ENCODE measurements around the gene GATA5.

The GATA5 gene

DNA sequence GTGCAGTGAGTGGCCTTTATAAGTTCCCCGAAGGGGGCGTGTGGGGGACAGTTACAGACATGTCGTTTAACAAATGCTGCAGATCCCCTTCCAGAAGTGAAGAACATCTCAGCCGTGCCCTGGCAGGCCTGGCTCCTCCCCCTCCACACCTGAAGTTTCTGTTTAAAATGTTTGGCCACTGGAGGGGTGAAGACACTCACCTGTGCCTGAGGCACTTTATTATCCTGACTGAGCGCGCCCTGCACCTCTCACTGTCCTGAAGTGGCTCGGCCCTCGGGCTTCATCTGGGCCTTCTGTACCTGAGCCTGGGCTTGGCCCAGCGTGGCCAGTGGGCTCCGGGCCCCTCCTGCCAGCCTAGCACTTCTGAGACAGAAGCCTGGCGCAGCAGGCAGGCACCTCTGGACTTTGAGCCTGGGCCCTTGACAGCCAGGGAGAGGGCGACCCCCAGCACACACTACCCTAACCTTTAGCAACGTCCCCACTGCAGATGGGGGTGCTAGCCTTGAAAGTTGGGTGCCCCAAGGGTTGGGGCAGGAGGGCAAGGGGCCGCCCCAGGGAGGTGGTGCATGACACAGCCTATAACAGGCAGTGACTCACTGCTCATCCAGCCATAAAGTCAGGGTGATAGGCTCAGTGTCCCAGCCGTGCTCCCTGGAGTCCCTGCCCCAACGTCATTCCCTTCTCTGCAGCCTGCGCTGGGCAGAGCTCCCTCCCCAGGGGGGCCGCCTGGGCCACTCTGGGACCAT, 13.6 kb upstream of the GATA5 start:
- Histone ChIP-seq H3K27ac (no peak overlapping the region), H3K4me3 (no peak overlapping the region)

DNA sequence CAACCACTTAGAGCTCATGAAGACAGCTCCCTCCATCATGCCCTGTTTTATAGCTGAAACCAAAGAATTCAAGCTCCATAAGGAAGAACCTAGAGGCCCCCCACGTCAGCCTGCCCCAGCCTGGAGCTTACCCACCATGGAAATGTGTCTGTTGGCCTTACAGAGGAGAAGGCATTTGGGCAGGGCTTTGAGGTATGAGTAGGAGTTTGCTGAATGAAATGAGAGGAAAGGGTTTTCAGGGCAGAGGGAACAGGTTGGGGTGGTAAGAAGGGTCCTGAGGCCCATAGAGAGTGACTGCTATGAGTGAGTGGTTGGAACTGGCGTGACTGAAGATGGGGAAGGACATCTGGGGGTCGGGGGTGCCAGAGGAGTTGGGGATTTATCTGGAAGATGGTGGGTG, 12.7 kb upstream of the GATA5 start:
- H3K27ac ChIP-seq = no peak overlapping the region

DNA sequence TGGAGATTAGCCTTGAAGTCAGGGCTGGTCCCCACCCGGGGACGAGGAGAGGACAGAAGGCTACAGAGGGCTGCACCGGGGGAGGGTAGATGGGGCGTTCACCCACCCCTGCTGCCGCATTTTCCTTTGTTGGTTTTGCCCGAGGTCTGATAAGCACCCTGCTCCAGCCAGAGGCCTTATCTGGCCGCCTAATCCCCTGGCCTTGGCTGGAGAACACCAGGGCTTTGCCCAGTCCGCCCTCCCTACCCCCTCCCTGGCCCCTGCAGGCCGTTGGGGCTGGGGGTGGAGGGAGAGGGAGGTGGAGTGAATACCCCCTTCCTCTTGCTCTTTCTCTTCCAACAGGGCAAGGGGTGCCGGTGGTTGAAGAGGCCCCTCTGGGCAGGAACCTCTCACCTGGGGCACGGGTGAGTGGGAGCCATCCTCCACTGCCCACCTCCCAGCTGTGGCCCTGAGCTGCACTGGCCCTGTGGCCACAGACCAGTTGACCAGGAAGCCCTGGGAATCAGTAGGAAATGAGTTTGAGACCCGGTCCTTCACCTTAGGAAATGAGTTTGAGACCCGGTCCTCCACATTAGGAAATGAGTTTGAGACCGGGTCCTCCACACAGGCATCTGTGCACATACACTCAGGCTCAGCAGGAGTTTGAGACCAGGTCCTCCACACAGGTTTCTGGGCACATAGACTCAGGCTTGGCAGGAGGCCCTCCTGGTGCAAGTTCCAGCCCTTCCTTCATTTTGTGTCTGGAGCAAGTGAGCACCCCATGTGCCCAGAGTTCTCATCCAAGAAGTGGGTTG, 12.0 kb upstream of the GATA5 start:
- no peak overlapping the region for H3K4me3 ChIP-seq
- H3K27ac ChIP-seq = no peak overlapping the region

More for the DNA sequence above, 12.7 kb upstream of the GATA5 start:
- no peak overlapping the region for H3K4me3 ChIP-seq

DNA sequence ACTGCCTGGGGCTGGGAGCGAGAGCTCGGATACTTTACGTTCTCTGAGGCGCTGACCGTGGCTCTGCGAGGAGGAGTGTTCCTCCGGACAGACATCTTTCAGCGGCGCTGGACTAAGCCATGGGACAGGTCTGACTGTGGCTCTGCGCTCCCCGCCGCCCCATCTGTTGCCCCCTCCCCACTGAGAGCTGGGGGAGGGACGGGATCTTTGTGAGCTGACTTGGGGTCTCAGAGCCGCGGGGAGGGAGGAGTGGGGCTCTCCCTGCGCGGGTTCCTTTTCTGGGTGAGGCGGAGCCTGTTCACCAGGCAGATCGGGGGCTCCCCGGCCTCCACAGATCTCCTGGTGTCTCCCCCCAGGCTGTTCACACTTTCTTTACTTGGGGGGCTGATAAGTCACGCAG, 11.3 kb upstream of the GATA5 start:
- Histone ChIP-seq H3K27ac (no peak overlapping the region), H3K4me3 (no peak overlapping the region)

DNA sequence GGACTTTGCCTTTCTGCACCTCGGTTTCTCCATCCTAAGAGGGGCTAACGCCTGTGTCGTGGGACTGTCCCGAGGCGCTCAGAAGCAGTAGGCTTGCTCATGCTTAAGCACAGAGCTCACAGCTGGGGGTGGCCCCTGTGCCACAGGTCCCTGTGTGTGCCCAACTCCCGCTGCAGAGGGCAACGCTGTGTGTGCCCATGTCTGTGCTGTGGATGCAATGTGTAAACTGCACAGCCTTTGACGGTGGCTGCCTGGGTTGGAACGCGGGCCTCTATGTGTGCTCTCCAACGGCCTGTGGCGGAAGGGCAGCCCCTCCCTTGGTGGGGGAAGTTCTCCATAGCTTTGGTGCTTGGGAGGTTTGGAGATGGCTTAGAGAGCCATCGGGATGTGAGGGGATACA, 10.7 kb upstream of the GATA5 start:
- H3K4me3 ChIP-seq = no peak overlapping the region
- H3K27ac ChIP-seq = no peak overlapping the region

DNA sequence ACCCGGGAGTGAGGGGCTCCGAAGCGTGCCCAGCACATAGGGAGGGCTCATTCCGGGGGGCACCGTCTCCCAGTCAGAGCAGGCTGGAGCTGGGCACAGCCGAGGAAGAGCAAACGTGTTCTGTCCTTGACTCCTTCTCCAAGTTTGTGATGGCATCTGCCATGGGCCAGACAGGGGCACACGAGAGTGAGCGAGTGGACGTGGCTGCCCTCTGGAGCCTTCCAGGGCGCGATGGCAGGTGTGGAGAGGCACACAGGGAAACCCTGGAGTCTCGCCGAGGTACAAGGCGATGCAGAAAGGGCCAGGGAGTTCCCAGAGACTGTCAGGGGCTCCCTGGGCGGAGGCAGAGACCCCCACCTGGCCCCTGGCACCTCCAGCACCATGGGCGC, 9.9 kb upstream of the GATA5 start:
- no peak overlapping the region for H3K4me3 ChIP-seq
- no peak overlapping the region for H3K27ac ChIP-seq

DNA sequence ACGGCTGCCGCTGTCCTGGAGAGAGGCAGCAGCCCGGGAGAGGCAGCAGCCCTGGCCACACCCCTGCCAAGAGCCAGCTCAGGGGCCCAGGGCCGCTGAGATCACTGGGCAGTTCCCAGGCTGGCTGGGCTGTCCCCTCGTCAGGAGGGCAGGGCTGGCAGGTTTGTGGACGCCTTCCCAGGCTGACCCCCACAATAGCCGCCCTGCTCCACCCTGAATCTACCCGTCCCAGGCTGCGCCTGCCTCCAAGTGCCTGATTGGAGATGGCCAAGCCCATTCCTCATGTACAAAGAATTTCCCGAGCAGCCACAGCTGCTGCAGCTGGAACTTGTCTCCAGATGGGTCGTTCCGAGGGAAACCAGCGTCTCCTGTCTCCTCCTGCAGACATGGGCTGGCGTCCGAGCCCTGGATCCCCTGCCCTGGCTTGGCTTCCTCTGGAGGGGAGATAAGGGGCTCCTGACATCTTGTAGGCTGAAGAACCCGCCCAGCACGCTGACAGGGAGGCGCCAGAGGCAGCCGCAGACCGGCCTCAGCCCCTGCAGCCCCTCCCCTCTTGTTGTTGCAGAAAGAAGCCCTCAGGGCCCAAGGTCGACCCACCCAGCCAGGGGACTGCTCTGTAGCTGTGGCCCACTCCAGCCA, 9.4 kb upstream of the GATA5 start:
- no peak overlapping the region for H3K27ac ChIP-seq
- H3K4me3 ChIP-seq = no peak overlapping the region

DNA sequence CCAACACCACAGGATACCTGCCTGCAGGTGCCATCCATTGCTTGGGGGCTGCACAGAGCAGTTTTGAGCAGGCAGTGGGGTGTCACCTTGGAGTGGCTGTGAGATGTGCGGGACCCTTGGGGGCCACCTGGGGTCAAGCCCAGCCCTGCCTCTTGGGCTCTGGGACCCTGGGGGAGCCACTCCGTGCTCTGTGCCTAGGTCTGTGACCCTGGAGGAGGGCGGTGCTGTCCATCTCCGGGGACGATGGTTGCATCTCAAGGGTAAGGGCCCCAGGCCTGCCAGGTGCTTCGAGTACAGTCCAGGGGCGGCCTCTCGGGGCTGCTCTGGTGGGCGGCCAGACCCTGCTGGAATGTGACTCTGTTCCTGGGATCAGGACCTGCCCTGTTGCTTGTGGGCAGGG, 8.7 kb upstream of the GATA5 start:
- Histone ChIP-seq H3K4me3 (no peak overlapping the region), H3K27ac (no peak overlapping the region)

DNA sequence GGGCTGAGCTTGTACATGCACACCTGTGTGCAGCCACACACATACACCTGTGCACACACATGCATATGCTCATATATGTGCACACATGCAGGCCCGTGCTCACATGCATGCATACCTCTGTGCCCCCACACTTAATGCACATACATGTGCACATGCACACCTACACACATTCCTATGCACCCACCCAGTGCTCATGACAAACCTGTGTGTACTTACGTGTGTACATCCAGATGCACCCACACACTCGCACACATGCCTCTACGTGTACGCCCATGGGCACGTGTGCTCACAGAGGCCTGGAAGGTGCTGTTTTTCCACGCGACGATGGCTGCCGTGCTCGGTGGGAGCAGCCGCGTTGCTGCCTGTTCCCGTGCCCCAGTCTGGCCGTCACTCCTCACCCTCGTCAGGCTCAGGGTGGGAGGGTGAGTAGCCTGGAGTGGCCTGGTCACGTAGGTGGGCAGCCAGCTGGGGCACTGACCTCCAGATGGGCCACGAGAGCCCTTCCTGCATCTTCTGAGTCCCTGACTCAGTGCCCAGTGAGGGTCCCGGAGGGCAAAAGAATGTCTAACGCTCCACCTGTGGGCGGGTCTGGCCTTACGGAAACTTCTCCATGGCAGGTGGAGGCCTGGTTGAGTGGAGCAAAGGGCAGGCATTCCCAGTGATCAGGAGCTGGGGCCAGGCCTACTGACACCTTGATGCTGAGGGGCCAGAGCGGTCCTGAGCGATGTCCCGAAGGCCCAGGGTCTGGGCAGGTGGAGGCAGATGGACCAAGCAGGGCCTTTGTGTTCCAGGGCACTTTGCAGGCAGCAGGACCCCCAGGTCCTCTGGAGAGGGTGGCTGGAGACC, 8.0 kb upstream of the GATA5 start:
- Histone ChIP-seq H3K4me3 (no peak overlapping the region), H3K27ac (no peak overlapping the region)

DNA sequence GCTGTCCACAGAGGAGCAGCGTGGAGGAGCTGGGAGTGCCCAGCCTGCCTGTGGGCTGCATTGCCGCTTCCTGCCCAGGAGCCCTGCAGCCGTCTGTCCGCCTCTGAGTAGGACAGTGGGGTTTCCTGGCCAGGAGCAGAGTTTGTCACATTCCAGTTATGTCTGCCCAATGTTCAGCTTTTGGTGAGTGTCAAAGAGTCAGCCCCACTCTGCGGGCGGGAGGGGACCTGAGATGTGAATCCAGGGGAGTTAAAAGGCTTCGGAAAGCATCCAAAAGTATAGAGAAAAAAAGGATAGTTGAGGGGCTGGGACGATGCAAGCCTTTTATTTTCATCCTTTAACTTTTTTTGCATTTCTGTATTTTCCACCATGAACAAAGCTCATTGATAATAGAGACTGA, 7.2 kb upstream of the GATA5 start:
- Histone ChIP-seq H3K4me3 (no peak overlapping the region), H3K27ac (no peak overlapping the region)

DNA sequence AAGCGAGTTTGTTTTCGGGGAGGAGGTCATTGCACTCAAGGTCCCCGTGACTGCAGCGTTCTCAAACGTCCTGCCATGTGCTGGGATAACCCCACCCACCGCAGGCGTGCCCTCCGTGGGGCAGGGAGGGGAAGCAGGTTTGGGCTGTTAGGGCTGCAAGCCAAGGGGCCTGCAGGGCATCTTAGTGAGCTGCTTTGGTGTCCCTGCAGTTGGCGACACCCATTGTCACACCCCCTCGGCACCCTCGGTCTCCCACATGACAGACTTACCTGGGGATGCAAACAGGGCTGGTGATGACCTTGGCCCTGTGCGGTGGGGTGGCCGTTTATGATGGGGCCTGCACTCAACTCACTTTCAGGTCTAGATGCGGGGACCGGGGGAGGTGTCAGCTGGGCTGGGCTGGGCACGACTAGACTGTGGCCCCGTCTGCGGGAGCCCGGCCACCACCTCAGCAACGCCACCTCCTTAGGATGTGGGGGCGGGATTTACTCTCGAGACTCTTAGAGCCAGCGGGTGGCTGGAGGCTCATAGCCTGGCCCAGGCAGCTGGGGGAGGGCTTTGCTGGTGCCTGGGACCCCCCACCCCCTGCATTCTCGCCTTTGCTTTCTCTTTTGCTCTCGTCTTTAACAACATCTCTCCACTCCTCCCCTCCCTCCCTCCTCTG, 6.5 kb upstream of the GATA5 start:
- H3K27ac ChIP-seq = no peak overlapping the region
- H3K4me3 ChIP-seq = no peak overlapping the region

DNA sequence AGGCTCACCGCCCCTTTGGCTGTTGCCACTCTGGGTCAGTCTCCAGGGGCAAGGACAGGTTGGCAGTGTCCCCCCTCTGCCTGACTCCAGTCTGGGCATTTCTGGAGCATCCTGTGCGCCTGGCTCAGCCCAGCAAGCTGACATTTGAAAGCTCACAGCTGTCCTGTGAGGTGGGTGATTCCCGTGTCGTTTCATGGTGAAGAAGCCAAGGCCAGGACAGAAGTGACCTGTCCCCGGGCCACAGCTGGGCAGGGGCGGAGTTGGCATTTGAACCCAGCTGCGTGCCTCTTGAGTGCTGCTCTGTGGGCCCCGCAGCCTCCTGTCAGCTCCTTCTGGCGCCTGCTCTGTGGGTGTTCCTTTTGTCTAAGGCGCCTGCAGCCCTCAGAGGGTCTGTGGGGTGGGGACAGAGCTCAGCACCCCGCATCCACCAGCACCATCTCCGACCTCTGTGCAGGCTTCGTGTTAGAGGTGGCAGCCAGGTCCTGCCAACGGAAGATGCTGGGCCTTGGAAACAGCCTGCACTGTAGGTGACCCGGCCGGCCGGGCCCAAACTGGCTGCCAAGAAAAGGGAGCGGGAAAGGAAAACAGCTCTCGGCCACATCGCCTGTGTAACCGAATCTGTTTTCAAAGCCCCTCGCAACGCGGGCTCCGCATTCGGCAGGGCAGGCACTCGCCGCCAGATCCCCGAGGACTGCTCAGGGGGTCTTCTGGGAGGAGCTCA, 5.8 kb upstream of the GATA5 start:
- Histone ChIP-seq H3K27ac (no peak overlapping the region), H3K4me3 (no peak overlapping the region)

DNA sequence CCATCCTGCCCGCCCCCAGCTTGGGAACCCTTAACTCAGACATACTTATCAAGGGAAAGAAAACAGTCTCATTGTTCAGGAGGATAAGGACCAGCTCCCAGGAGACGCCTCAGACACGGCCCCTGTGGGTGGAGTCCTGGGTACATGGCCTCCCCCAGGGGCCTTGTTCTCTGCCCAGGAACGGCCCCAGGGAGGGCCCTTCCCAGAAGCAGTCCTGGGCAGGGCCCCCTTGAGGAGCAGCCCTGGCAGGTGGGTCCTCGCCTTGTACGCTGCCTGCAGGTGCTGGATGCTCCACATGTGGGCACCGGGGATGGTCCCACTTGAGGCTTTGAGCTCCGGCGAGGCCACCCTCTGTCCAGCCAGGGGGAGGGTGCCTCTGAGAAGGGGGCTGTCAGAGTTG, 4.5 kb upstream of the GATA5 start:
- Histone ChIP-seq H3K4me3 (no peak overlapping the region), H3K27ac (no peak overlapping the region)

DNA sequence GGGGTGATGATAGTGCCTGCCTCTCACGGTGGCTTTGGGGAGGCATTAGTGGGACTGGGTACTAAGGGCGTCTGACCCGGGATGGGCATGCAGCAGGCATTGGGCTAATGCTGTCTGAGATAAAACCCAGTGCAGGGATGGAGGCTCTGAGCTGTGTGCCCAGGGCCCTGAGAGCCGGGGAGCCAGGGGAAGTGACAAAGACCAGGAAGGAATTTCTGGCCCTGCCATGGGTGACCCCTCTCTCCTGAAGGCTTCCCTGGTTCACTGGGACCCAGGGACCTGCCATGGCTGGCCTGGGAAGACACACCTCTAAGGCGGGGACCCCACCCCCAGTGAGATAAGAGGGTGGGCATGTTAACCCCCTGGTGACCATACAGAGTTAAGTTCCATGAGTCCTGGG, 3.9 kb upstream of the GATA5 start:
- Histone ChIP-seq H3K4me3 (no peak overlapping the region), H3K27ac (no peak overlapping the region)

DNA sequence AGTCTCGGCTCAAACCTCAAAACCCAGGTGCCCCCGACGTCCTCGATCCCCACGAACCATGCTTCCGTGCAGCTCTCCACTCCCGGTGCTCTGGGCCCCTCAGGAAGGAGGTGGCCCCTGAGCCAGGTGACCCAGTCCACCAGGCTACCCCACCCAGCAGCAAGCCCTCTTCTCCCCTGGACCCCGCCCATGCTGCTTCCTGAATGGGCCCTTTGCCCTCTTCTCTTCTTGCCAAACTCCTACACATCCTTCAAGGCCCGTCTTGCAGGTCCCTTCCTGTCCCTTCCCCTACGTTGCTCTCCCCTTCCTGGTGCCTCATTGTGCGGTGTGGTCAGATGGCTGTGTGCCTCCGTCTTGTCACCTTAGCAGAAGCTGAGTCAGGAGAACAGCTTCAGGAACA, 3.4 kb upstream of the GATA5 start:
- Histone ChIP-seq H3K4me3 (no peak overlapping the region), H3K27ac (no peak overlapping the region)

DNA sequence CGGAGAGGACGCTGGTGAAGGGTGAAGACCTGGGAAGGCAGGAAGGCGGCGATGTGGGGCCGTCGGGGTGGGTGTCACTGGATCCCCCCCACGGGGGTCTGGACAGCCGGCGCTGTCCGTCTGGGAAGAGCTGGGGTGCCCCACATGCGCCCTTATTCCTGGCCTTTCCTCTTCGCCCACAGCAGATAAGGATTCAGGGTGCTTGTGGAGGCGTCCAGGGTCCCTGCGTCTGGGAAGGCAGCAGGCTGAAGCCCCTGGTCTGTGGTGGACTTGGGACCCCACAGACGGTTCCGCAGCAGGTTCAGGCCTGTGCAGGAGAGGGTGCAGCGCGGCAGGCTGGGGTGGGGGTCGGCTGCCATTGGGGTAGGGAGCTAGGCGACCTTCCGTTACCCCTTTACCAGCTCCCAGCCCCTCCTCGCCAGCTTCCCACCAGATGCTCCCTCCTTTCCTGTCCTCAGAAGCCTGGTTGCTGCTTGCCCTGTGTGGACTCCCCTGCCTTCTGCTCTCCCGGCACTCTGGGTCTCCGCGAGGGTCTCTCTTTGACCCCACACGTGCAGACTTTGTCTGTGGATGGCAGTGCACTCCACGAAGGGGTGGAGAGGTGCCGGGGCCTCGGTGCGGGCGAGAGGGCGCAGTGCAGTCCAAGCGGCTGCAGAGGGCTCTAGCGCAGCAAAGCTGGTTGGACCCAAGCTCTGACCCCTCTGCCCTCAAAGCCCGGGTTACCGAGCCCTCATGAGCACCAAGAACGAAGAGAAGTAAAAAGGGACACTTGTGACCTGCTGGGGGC, 2.1 kb upstream of the GATA5 start:
- Histone ChIP-seq H3K27ac (no peak overlapping the region), H3K4me3 (no peak overlapping the region)

DNA sequence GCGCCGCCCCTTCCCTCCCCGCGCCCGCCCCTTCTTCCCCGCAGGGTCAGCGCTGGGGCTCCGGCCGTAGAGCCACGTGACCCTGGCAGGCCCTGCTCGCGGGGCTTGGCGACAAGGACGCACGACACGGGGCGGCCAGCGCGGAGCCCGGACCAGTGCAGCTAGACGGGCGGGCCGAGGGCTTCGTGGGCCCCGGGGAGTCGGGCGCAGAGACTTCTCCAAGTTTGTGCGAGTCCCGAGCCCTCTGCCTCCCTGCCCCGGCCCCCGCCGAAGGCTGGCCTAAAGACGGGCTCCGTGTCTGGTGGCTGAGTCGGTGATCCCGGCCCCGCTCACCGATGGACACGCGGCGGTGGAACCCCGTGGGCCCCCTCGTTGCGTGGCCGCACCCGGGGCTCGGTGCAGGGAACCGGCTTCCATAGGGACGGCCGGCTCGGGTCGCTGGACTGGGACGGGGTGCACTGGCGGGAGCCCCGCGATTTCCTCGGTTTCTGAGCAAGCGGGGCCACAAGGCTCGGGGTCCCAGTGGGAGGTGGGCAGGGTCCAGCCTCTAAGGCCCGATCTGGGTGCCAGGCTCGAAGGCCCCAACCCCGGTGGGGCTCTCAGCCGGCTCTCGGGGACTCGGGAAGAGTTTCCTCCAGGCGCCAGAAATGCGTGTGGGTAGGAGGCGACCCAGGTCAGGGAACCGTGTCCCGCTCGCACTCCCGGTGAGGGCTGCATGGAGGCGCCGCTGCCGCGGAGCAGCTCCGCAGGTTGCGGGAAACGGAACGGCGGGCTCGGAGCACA, 452 bp upstream of the GATA5 start:
- Histone ChIP-seq H3K27ac (no peak overlapping the region), H3K4me3 (peak overlapping the region in 1 of 7 experiments; percentile 30)
